Measurements from ENCODE around the gene TFAM.

DNA sequence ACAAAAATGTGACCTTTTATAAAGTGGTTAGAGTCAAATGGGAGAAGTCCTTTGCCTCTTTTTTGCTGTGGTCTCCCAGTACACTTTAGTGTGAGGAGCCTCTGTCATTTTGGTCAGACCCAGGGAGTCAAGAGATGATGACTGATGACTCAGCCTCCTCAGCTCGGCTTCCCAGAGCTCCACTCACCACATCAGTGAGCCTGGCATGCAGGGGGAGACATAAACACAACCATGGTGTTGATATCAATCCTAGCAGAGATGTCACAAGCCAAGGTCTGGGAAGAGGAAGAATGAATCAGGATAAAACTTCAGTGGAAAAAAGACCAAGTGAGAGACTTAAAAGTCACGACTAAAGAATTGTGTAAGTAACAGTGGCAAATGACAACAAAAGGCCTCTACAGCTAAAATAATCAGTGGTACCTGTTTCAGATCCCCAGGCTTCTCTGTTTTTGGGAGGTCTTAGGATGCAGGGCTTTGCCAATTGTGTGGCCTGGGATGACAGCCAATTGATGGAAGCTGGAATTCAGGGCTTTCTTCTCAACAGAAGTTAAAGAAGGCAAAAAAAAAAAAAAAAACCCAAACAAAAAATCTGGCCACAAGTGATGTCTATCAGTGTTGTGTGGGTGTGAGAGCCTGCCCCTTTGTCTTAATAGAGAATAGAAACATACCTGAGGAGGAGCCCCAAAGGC, 50.2 kb downstream of the TFAM start:
- TF ChIP-seq, protein P1, sequence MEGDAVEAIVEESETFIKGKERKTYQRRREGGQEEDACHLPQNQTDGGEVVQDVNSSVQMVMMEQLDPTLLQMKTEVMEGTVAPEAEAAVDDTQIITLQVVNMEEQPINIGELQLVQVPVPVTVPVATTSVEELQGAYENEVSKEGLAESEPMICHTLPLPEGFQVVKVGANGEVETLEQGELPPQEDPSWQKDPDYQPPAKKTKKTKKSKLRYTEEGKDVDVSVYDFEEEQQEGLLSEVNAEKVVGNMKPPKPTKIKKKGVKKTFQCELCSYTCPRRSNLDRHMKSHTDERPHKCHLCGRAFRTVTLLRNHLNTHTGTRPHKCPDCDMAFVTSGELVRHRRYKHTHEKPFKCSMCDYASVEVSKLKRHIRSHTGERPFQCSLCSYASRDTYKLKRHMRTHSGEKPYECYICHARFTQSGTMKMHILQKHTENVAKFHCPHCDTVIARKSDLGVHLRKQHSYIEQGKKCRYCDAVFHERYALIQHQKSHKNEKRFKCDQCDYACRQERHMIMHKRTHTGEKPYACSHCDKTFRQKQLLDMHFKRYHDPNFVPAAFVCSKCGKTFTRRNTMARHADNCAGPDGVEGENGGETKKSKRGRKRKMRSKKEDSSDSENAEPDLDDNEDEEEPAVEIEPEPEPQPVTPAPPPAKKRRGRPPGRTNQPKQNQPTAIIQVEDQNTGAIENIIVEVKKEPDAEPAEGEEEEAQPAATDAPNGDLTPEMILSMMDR (IDR thresholded peaks at IDR 0.05 in 2 of 3, conservative IDR thresholded peaks at IDR 0.05 in 1 of 3; ENCODE audit: borderline replicate concordance in 1 of 3, insufficient read depth in 1 of 3, low read depth in 2 of 3, low read length in 2 of 3): peak in 2 of 3 experiments; percentile 15 to 26; a peak in 1 of 6 replicates
- TF ChIP-seq EZH2 (IDR thresholded peaks at IDR 0.05) (no peak), POLR2A (IDR thresholded peaks at IDR 0.05; ENCODE audit: borderline replicate concordance, extremely low read depth, insufficient read depth, insufficient read length) (no peak), SIN3A (IDR thresholded peaks at IDR 0.05; ENCODE audit: low read depth) (no peak)

Data from HCT116 (cell line).